Measurements from ENCODE around the gene RABGAP1L. TPM values are rescaled to one million over a fixed set of nuclear protein-coding genes. Genes with fewer than 3 reads are reported as not detected.

The RABGAP1L gene
- total and polyA plus RNA-seq, 10 of the 15 experiments (the other 5 are each of a cell fraction or from before 2014, with no cell fraction given), result 5.8 to 194 (median 113) TPM

- peaks cover 7% of the 10 kb centered on the region for H3K4me1 ChIP-seq (ENCODE audit: control insufficient read depth, insufficient read depth, low read length)
- no peaks in the 10 kb centered on the region for H3K79me2 ChIP-seq (ENCODE audit: control insufficient read depth, insufficient read depth, low read length)
- BruUV-seq (replicated peaks), result no TSS peak
- SMC1A ChIA-PET (ENCODE audit: uncharacterized antibody, unreplicated experiment), result no interaction called here
- H3K9me3 ChIP-seq (replicated peaks; ENCODE audit: control insufficient read depth, insufficient read depth, low read length), result no peaks in the 10 kb centered on the region; the same call in 2 of the 3 replicates
- no peak overlapping the region for H3K4me3 ChIP-seq
- H3K36me3 ChIP-seq (ENCODE audit: control insufficient read depth in 2 of 2, insufficient read depth in 2 of 2, low read length in 1 of 2), result peaks cover 0 to 4% of the 10 kb centered on the region in 2 experiments; a peak in 1 of 4 replicates
- RAD21 ChIA-PET (ENCODE audit: unreplicated experiment), result no interaction called here
- CTCF ChIA-PET, result no interaction called here
- no peak for FAIRE-seq
- intact Hi-C loops (cut with micrococcal nuclease; ENCODE audit: unreplicated experiment), result no loop called here
- H3K9ac ChIP-seq (ENCODE audit: control insufficient read depth, insufficient read depth, low read length), result no peak overlapping the region
- no peak overlapping the region for H3K4me2 ChIP-seq (ENCODE audit: control insufficient read depth, insufficient read depth)
- TF ChIP-seq GATAD2B (conservative IDR thresholded peaks at IDR 0.05; ENCODE audit: low read depth) (no peak), TCF7 (IDR thresholded peaks at IDR 0.05; ENCODE audit: borderline replicate concordance) (no peak), MYB (IDR thresholded peaks at IDR 0.05; ENCODE audit: borderline replicate concordance, low read depth, low read length) (no peak), MYC (IDR thresholded peaks at IDR 0.05; ENCODE audit: insufficient read depth, insufficient read length, insufficient replicate concordance, low read length, severe bottlenecking) (no peak), PAX8 (IDR thresholded peaks at IDR 0.05) (no peak), BHLHE40 (IDR thresholded peaks at IDR 0.05; ENCODE audit: borderline replicate concordance in 1 of 2, low read depth in 2 of 2, low read length in 1 of 2) (no peak), SMAD5 (IDR thresholded peaks at IDR 0.05; ENCODE audit: low read depth) (no peak), HCFC1 (IDR thresholded peaks at IDR 0.05; ENCODE audit: low read length) (no peak), SUPT20H (IDR thresholded peaks at IDR 0.05; ENCODE audit: borderline replicate concordance, control insufficient read depth, low read depth, low read length) (no peak), SPI1 (IDR thresholded peaks at IDR 0.05; ENCODE audit: borderline replicate concordance, insufficient read depth, low read depth, low read length) (no peak)
- TF ChIP-seq, protein P1, sequence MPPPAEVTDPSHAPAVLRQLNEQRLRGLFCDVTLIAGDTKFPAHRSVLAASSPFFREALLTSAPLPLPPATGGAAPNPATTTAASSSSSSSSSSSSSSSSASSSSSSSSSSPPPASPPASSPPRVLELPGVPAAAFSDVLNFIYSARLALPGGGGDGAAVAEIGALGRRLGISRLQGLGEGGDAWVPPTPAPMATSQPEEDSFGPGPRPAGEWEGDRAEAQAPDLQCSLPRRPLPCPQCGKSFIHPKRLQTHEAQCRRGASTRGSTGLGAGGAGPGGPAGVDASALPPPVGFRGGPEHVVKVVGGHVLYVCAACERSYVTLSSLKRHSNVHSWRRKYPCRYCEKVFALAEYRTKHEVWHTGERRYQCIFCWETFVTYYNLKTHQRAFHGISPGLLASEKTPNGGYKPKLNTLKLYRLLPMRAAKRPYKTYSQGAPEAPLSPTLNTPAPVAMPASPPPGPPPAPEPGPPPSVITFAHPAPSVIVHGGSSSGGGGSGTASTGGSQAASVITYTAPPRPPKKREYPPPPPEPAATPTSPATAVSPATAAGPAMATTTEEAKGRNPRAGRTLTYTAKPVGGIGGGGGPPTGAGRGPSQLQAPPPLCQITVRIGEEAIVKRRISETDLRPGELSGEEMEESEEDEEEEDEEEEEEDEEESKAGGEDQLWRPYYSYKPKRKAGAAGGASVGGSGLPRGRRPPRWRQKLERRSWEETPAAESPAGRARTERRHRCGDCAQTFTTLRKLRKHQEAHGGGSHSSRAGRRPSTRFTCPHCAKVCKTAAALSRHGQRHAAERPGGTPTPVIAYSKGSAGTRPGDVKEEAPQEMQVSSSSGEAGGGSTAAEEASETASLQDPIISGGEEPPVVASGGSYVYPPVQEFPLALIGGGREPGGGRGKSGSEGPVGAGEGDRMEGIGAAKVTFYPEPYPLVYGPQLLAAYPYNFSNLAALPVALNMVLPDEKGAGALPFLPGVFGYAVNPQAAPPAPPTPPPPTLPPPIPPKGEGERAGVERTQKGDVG (CRISPR knock-in tag; IDR thresholded peaks at IDR 0.05), result no peak
- no peak for ATAC-seq
- no peaks in the 10 kb centered on the region for H4K20me1 ChIP-seq (ENCODE audit: control insufficient read depth, insufficient read depth)
- no peak for DNase-seq (ENCODE audit: low read depth, low spot score)
- in situ Hi-C loops (cut with MboI), result no loop called here
- H3K27me3 ChIP-seq (replicated peaks in 1 of 2; ENCODE audit: control insufficient read depth in 2 of 2, insufficient read depth in 2 of 2, low read length in 1 of 2), result no peaks in the 10 kb centered on the region
- H3K27ac ChIP-seq (ENCODE audit: control insufficient read depth, insufficient read depth), result no peak overlapping the region
- 99% methylated on average over 6 of the region's 6 CpGs for WGBS (ENCODE audit: insufficient coverage, insufficient replicate concordance, low lambda C conversion rate, missing lambda C conversion rate)
- no peak overlapping the region for H2AFZ ChIP-seq (ENCODE audit: control insufficient read depth, low read depth, low read length)
- POLR2A ChIA-PET, result no interaction called here
Measured at GRCh38 chr1:174358786-174359453, 199.6 kb downstream of the RABGAP1L start.

All from GM12878 (cell line).